ENCODE measurements around the gene AARS2.

DNA sequence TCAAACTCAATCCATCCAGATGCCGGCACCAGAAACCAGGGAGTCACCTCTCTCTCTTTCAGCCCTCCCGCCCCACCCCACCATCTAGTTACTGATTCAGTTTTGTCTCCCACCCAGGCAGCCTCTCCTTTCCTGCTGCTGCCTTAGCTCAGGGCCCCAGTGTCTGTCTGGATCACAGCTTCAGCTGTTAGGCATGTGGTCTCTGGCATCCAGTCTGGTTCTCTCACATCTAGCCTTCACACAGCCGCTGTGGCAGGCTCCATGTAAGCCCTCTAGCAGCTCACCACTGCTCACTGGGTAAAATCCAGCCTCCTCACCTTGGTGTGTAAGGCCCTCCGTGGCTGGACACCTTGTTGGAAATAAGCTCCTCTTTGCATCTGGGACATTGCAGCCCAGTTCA, 21.3 kb downstream of the AARS2 start:
- TF ChIP-seq, protein P1, sequence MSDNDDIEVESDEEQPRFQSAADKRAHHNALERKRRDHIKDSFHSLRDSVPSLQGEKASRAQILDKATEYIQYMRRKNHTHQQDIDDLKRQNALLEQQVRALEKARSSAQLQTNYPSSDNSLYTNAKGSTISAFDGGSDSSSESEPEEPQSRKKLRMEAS (IDR thresholded peaks at IDR 0.05) = no peak
- TF ChIP-seq, protein P2, sequence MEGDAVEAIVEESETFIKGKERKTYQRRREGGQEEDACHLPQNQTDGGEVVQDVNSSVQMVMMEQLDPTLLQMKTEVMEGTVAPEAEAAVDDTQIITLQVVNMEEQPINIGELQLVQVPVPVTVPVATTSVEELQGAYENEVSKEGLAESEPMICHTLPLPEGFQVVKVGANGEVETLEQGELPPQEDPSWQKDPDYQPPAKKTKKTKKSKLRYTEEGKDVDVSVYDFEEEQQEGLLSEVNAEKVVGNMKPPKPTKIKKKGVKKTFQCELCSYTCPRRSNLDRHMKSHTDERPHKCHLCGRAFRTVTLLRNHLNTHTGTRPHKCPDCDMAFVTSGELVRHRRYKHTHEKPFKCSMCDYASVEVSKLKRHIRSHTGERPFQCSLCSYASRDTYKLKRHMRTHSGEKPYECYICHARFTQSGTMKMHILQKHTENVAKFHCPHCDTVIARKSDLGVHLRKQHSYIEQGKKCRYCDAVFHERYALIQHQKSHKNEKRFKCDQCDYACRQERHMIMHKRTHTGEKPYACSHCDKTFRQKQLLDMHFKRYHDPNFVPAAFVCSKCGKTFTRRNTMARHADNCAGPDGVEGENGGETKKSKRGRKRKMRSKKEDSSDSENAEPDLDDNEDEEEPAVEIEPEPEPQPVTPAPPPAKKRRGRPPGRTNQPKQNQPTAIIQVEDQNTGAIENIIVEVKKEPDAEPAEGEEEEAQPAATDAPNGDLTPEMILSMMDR (IDR thresholded peaks at IDR 0.05; ENCODE audit: control extremely low read depth in 1 of 3, insufficient read depth in 1 of 3, low read depth in 1 of 3, low read length in 3 of 3) = no peak
- TF ChIP-seq EP300 (IDR thresholded peaks at IDR 0.05; ENCODE audit: borderline replicate concordance in 1 of 2, low read depth in 2 of 2, low read length in 2 of 2) (no peak), GABPA (IDR thresholded peaks at IDR 0.05; ENCODE audit: borderline replicate concordance, insufficient read depth, low read length) (no peak), POLR2A (IDR thresholded peaks at IDR 0.05; ENCODE audit: control extremely low read depth in 1 of 2, low read depth in 2 of 2, low read length in 2 of 2) (no peak), TBP (IDR thresholded peaks at IDR 0.05; ENCODE audit: low read depth, low read length) (no peak), KDM1A (IDR thresholded peaks at IDR 0.05; ENCODE audit: borderline replicate concordance, low read length) (no peak)
